ENCODE measurements around the gene STK32B.

GRCh38 chr4:5100986-5101385 is 49.7 kb downstream of the STK32B start:
- TF ChIP-seq GATA2 (IDR thresholded peaks at IDR 0.05; ENCODE audit: low read depth, low read length), result no peak
- no peak for TF ChIP-seq GATA3 (IDR thresholded peaks at IDR 0.05; ENCODE audit: low read depth, low read length)

Data from SH-SY5Y (cell line).